HG03354 (cell line): ENCODE data around the gene COX19.
"Not testable (repeated sequence)": the region's sequence is repeated elsewhere in the genome, so short reads cannot be mapped to it uniquely, and the experiment has no call there.

Experiments
- ATAC-seq: cut with Tn5 transposase; IDR thresholded peaks from one replicate; pipeline ENCODE4 v1.9.1; 2021; ENCODE audit warnings: mild to moderate bottlenecking; ENCODE audit not compliant: unreplicated experiment, poor library complexity, severe bottlenecking

Gene COX19

DNA sequence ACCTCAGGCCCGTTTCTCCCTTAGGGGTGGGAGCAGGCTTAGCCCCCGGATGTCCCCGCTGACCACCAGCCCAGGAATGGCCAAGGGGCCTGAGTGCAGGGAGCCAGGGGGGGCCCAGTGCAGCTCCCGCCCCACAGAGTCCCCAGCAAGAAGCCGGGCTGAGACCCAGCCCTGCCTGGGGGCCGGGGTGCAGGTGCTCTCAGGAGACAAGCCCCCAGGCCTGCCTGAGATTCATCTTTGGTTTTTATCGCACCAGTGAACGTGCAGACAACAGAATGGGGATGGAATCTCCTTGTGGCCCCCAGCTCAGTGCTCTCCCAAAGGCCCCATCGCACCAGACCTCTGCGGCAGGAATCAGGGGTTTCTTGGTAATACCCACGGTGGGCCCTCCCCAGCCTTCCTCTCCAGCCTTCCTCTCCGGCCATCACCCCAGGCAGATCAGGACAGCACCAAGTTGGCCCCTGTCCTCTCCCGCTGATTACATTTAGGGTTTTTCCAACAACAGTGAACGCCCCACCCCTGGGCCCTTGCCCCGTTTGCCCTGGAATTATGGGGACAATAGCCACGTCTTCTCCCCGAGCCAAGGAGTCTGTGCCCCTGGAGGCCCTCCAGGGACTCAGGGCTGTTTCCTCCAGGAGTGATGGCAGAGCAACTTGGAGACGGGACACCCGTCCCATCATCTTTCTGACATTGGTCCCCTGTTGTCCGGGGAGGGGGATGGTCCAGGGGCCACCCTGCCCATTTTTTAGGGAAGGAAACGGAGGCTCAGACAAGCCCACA is 43.3 kb downstream of the COX19 start:
- ATAC-seq, result no peak

DNA sequence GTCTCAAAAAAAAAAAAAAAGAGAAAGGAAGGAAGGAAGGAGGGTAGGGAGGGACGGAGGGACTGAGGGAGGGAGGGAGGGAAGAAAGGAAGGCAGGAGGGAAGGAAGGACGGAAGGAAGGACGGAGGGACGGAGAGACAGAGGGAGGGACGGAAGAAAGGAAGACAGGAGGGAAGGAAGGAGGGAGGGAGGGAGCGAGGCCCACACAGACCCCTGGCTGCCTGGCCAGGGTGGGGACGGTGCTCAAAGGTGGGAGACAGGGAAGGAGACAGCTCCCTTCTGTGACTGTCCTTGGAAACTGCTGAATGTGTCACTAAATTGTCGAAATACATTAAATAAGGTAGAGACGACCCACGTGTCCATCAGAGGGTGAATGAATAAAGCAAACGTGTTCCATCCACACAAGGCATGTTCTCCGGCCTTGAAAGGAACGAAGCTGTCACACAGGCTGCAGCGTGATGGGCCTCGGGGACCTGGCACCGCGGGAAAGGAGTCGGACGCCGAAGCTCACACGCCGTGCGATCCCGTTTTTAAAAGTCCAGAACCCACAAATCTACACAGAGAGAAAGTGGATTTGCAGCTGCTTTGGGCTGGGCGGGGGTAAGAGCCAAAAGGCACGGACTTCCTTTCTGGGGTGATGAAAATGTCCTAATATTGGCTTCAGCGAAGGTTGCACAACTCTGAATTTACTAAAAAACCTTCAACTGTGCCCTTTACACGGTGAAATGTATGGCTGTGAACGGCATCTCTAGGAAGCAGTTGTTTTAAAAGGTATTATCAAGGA is 44.2 kb downstream of the COX19 start:
- no peak for ATAC-seq

DNA sequence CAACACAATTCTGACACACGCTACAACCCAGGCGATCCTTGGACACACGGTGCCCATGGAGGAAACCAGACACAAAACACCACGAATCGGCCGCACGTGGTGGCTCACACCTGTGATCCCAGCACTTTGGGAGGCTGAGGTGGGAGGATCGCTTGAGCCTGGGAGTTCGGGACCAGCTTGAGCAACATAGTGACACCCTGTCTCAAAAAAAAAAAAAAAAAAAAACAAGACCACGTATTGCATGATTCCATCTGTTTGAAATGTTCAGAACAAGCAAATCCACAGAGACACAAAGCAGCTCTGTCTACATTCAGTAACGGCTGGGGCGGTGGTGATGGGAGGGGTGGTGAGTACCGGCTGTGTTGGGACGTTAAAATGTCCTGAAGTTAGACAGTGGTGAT is 46.0 kb downstream of the COX19 start:
- ATAC-seq, result no peak

DNA sequence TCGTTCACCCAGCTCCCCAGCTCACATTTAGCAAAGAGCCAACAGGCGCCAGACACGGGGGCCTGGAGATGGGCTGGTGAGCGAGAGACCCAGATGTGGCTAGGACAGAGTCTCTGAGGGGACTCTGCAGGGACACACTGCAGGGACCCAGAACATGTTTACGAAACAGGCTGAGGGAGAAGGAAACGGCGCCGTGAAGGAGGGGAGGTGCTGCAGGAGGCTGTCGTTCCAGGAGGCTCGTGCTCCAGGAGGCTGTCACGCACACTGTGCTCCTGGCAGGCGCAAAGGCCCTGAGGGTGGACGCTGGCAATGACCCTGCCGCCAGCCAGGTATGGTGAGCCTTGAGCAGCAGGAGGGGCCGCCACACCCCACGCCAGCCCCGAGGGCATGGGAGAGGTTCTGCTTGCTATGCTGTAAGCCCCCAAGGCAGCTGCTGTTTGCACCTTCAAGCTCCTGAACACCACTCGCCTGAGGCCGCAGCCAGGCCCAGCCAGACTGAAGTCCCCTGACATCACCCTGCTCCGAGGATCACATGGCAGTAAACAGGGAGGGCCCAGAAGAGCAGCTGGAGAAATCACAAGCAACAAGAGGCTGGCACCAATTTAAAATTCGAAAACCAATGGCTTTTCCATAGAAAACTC is 48.2 kb downstream of the COX19 start:
- ATAC-seq, result no peak

DNA sequence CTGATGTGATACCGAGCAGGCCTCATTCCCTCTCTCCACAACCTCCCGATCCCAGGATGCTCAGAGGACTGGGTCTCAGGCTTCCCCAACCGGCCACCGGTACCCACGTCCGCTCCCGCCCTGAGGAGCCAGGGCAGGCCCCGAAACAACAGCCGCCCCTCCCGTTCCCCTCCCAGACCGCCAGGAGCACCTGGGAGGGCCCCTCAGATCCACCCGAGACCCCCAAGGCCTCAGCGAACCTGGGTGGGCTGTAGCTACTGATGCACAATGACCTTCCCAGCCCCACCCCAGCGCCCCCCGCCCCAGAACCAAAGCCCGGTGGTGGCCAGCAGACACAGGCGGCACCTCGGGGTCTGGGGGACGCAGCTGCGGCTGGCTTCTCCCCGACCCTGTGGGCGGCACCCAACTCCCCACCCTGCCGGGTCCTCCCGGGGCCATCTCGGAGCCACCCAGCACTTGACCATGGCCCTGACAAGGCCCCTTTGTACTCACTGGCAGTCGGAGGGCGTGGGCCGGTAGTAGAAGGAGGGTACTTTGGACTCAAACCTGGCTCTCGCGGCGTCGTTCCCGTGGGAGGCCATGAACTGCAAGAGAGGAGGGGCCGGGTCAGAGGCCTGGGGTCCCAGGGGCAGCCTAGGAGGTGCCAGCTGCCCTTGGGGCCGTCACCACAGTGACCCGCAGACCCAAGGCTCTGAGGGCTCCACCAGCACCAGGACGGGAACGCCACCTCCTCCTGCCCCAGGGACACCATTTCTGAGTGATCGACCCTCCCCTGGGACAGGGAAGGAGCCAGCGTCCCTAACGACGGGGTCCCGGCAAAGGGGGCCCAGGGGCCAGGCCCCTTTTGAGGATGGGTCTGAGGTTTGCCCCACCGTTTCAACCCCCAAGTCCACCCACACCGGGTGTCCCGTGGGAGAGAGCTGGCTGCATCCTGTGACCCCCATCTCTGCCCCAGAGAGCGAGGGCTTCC is 49.0 kb downstream of the COX19 start:
- ATAC-seq, result no peak

DNA sequence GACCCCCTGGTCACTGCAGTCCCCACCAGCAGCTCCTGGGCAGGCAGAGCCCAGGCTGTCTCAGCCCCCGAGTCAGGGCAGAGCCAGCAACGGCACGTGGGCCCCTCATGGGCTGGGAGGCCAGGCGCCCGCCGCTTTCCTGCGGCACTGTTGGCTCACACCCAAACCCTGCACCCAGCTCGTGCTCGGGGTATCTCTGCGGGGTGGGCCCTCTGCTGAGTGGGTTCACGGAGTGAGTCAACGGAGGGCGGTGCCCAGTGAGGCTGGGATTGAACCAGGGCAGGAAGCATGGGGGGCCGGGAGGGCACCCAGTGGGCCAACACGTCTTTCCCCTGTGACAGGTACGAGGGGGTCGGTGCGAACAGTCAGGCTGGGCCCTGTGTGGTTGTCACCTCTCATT is 49.7 kb downstream of the COX19 start:
- no peak for ATAC-seq

DNA sequence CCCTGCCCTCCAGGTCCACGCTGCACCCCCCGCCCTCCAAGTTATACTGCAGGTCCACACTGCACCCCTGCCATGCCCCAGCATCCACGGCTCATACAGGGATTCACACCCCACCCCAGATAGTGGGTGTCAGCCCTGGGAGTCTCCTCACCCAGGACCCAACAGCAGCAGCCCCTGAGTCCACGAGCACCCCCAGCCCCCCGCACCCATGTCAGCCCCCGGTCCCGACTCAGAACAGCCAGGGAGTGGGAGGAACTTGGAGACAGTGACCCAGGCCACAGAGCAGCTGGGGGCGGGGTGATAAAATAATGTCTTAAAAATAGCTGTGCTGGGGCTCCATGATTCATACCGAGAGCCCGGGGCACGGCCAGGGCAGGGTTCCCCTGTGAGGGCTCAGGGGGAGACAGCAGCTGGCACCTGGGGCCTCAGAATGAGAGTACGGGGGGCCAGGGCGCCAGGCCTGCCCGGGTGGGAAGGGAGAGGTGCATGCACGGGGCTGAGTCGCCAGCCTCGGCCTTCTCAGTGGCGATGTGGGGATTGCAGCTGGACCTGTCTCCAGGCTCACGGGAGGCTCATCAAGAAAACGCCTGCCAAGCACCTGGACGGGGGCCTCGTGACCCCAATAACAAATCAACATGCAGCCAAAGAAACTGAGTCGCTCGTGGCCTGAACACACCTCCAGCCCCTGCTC is 50.7 kb downstream of the COX19 start:
- peak; percentile 58 for ATAC-seq

DNA sequence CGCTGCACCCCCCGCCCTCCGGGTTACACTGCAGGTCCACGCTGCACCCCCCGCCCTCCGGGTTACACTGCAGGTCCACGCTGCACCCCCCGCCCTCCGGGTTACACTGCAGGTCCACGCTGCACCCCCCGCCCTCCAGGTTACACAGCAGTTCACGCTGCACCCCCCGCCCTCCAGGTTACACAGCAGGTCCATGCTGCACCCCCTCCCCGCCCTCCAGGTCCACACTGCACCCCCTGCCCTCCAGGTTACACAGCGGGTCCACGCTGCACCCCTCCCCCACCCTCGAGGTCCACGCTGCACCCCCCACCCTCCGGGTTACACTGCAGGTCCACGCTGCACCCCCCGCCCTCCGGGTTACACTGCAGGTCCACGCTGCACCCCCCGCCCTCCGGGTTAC is 51.3 kb downstream of the COX19 start:
- ATAC-seq, result not testable (repeated sequence)

DNA sequence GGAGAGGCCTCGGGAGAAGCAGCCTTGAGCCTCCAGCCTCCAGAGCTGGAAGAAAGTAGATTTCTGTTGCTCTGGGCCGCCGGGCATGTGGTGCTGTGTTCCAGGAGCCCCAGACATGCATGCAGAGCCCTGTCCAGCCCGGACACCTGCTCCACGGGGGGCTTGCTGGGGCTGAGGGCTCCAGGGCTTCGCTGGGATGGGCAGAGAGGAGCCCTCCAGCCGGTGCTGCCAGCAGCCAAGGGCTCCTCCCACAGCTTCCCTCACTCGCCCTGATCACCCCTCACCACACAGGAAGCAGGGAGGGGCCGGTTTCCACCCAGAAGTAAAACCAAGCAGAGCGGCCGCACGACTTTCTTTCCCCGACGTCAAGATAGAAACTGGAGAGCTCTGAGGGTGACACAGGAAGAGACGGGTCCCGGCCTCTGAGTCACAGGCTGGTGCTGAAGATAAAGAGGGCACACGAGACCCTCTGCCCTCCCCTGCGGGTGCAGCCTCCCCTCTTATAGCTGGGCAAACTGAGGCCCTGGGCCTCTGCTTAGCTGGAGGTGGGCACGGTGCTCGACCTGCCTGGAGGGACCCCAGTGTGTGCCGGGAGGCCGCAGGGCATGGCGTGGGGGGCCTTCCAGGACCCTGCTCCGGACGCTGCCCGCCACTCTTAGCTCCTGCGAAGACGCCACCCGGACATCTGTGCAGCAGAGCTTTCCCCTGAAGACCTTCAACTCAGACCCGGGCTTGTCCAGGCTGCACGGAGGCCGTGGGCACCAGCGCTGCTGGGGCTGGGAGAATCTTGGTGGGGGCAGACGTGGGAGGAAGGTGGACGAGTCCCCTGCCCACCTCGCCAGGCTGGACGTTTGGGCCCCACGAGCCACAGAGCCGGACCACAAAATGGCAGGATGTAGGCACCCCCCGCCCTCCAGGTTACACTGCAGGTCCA is 52.0 kb downstream of the COX19 start:
- ATAC-seq, result peak; percentile 85

DNA sequence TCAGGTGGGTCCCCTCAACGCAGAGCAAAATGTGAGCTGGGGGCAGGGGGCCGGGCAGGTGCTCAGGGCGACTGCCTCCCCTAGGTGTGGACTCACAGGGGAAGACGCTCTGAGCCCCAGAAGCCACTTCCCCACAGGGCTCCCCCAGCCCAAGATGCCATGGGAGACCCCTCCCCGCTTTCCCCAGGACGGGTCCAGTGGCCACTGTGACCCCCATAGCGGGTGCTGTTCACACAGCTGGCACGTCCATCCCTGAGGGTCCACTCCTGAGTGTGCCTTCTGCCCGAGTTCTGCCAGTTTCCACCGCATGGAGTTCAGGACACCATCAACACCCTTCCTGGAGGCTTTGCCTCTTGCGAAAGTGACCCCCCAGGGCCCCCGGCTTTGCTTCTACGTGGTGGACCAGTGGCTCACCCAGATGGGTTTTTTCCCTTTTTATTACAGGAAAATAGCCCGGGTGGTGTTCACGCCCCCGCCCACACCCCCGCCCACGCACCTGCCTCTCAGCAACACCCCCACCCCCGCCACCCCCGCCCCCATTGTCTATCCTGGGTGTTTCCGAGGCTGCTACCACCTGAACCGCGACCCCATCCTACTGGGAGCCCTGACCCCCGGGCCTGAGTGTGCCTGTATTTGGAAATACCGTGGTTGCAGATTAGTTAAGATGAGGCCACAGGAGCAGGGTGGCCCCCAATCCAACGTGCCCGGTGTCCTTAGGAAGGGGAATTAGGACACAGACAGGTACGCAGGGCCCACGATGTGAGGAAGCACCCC is 52.8 kb downstream of the COX19 start:
- ATAC-seq, result peak; percentile 4

DNA sequence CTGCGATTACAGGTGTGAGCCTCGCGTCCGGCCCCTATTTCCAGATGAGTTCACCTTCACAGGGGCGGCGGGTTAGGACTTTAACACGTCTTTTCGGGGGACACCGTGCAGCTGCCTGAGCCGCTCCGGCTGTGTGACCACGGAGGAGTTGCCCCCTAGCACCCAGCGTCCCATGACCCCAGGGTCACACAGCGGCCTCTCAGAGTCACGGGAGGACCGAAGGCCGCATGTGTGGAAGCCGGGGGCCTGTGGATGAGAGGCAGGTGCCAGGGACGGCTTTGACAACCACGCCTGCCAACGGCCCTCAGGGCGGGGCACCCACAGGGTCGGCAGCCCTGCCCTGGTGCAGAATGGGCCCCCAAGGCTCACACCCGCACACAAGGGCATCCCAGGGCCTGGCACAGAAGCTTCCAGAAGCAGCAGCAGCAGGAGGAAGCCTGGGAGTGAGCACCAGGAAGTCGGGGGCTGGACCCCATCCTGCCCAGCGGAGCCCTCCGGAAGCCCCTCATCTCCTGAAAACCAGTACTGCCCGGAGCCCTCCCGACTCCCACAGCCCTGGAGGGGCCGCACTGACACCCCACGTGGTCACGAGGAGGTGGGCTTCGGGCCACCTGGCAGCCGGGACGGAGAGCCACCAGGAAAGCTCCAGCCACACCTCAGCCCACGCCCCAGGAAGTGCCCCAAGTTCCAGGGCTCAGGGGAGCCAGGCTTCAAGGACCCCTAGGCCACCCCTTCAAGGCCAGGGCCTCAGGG is 53.6 kb downstream of the COX19 start:
- no peak for ATAC-seq

DNA sequence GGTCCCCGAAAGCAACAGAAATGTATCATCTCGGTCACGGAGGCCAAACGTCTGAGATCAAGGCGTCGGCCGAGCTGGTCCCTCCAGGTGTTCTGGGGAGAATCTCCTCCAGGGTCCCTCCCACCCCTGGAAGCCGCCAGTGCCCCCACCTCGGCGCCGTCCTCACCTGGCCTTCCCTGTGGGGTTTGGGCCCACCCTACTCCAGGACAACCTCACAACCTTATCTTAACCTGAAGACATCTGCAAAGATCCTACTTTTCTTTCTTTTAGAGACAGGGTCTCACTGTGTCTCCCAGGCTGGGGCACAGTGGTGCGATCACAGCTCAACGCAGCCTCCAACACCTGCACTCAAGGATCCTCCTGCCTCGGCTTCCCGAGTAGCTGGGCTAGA is 54.3 kb downstream of the COX19 start:
- no peak for ATAC-seq

DNA sequence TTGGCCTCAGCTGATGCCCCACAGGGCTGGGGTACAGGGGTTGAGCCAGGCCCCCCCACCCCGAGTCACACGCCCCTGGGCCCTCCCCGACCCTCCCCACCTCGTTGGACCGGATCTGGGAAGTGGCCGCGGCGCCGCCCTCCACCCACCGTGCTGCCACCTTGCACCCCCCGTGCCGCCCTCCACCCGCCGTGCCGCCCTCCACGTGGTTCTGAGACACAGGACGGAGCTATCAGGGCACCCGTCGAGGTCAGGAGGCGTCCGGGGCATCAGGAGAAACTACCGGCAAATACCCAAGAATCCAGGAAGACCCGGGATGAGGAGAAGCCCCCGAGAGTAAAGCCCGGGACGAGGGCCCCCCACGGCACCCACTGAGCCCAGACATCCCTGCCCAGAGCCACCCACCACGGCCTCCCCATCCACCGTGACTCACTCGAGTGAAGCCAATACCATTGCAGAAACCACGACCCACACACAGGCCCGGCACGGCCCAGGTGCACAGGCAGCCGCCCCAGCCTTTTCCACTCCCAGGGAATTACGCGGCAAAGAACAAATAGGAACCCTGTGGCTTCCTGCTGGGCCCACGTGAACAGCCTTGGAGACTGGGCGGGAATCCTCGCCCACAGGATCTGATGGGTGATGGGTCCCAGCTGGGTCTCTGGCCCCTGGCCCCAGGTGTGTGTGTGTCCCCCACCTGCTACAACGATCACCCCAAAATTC is 54.8 kb downstream of the COX19 start:
- no peak for ATAC-seq

DNA sequence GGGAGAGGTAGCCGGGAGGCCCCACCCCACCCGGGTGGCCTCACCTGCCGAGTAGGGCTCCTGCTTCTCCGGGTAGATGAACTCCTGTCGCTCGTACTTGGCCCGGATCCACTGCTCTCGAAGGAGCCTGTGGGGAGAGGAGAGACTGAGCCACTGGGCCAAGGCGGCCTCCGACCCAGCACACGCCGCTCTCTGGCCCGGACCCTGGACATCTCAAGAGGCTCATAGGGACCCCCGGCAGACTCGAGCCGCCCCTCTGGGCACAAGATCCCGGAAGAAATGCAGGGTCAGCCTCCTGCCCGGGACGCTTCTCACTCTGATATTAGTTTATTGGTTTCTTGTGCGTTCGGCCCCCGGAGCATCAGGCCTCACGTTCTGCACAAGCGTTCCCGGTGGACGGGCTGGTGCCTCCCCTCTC is 55.4 kb downstream of the COX19 start:
- no peak for ATAC-seq

DNA sequence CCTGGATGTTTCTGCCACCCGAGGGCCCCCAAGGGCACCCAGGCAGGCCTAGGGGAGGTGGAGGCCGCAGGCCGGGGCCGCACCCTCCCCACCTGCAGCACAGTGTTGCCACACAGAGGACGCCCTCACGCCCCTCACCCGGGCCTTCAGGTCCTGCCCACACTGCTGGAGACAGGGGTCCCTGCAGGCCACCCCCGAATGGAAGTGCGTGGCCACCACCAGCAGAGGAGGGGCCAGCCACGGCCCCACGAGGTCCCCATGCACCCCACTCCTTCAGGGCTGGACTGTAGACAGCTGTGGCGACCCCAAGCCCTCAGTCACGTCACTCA is 56.3 kb downstream of the COX19 start:
- no peak for ATAC-seq

DNA sequence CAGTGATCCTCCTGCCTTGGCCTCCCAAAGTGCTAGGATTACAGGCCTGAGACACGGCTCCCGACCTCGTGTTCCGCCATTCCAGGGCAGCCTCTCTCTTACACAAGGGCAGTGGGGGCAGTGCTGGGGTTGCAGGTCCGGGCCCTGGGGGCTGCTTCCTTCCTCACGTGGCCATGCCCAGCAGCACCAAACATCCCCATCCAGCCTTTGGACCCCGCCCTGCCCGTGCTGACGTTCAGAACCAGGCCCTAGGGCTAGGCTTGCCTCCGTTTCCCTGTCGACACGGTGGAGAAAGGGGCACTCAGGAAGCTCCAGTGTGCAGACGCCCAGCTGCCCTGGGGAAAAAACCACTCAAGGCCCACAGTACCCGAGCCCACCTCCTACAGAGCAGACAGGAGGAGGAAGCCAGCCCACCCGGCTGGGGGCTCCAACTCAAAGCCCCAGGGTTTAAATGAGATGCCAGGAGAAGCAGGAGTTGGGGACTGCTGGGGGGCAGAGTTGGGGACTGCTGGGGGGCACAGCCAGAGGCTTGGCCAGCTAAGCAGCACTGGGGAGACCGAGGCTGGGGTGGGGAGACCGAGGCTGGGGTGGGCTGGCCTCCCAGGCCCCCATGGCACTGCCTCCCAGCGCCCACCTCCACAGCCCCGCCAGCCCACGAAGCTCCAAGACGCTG is 56.8 kb downstream of the COX19 start:
- no peak for ATAC-seq
